Gastrocnemius medialis (tissue), 4 donors: ENCODE data around the gene TDRD6.

Source experiments
- CTCF ChIP-seq, 5 experiments: fragments of 450-650 bp in 3 of 5; fragments of 200-600 bp in 2 of 5; sonication (generic) in 2 of 5; IDR thresholded peaks in 4 of 5; conservative IDR thresholded peaks in 1 of 5; 1 replicate in 4 of 5; 2 replicates in 1 of 5; pipeline ENCODE4 v1.5.1; 2016 to 2019; ENCODE audit warnings: antibody characterized with exemption in 5 of 5, mild to moderate bottlenecking in 3 of 5, moderate library complexity in 3 of 5
- POLR2A ChIP-seq, 2 donors: fragments of 450-650 bp; IDR thresholded peaks; one replicate each; pipeline ENCODE4 v1.6.1; 2017; ENCODE audit warnings: antibody characterized with exemption in 2 of 2, mild to moderate bottlenecking in 2 of 2, moderate library complexity in 2 of 2

GRCh38 chr6:46657642-46658041 is 30.0 kb upstream of the TDRD6 start:
- TF ChIP-seq POLR2A (IDR thresholded peaks at IDR 0.05) (no peak), CTCF (IDR thresholded peaks at IDR 0.05 in 4 of 5, conservative IDR thresholded peaks at IDR 0.05 in 1 of 5) (no peak)
